ENCODE data around the gene DPP7. TPM values are rescaled to one million over a fixed set of nuclear protein-coding genes. Genes with fewer than 3 reads are reported as not detected.

Gene DPP7
- total and polyA plus RNA-seq, 2 experiments from 2014 or later = 19.7 to 26.8 TPM

DNA sequence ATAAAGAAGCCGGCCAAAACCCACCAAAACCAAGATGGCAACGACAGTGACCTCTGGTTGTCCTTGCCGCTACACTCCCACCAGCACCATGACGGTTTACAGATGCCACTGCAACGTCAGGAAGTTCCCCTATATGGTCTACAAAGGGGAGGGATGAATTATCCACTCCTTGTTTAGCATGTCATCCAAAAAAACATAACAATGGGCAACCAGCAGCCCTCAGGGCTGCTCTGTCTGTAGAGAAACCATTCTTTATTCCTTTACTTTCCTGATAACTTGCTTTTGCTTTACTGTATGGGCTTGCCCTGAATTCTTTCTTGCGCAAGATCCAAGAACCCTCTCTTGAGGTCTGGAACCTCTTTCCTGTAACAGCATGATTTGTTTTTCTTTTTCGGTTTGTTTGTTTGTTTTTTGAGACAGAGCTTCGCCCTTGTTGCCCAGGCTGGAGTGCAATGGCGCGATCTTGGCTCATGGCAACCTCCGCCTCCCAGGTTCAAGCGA lies 39.2 kb downstream of the DPP7 start:
- Histone ChIP-seq H3K4me1 (ENCODE audit: insufficient read depth) (peaks cover 29% of the 10 kb centered on the region), H3K27me3 (ENCODE audit: insufficient read depth) (peaks cover 40% of the 10 kb centered on the region), H3K9me2 (ENCODE audit: insufficient read depth) (no peaks in the 10 kb centered on the region), H3K4me2 (no peak overlapping the region), H3K27ac (ENCODE audit: low read depth) (no peak overlapping the region), H2AFZ (no peak overlapping the region), H4K20me1 (replicated peaks; ENCODE audit: insufficient read depth) (0 out of 2 replicates have a peak, but pooled peaks cover 6% of the 10 kb centered on the region), H3K36me3 (ENCODE audit: insufficient read depth) (no peaks in the 10 kb centered on the region), H3K4me3 (no peak overlapping the region), H3F3A (replicated peaks; ENCODE audit: low read depth) (peaks cover 33% of the 10 kb centered on the region), H3K79me2 (replicated peaks; ENCODE audit: insufficient read depth) (no peaks in the 10 kb centered on the region)
- peaks cover 50% of the 10 kb centered on the region for H3K27me3 Mint-ChIP-seq (ENCODE audit: insufficient read depth, low read depth, poor library complexity)
- H3K4me1 Mint-ChIP-seq = peaks cover 22% of the 10 kb centered on the region
- peak; percentile 62 for DNase-seq (ENCODE audit: low spot score)
- no peak overlapping the region for H3K4me3 Mint-ChIP-seq
- peak overlapping the region; percentile 38; the same call in 1 of the 2 replicates for H3K27ac Mint-ChIP-seq
- H3K36me3 Mint-ChIP-seq (ENCODE audit: low read depth) = no peaks in the 10 kb centered on the region; the same call in 2 of the 3 replicates
- no peak for ATAC-seq
- H3K9me3 Mint-ChIP-seq = no peaks in the 10 kb centered on the region; the same call in 2 of the 3 replicates
- TF ChIP-seq CTCF (conservative IDR thresholded peaks at IDR 0.05; ENCODE audit: low read depth in 2 of 2) = no peak
- TF ChIP-seq, protein P1, sequence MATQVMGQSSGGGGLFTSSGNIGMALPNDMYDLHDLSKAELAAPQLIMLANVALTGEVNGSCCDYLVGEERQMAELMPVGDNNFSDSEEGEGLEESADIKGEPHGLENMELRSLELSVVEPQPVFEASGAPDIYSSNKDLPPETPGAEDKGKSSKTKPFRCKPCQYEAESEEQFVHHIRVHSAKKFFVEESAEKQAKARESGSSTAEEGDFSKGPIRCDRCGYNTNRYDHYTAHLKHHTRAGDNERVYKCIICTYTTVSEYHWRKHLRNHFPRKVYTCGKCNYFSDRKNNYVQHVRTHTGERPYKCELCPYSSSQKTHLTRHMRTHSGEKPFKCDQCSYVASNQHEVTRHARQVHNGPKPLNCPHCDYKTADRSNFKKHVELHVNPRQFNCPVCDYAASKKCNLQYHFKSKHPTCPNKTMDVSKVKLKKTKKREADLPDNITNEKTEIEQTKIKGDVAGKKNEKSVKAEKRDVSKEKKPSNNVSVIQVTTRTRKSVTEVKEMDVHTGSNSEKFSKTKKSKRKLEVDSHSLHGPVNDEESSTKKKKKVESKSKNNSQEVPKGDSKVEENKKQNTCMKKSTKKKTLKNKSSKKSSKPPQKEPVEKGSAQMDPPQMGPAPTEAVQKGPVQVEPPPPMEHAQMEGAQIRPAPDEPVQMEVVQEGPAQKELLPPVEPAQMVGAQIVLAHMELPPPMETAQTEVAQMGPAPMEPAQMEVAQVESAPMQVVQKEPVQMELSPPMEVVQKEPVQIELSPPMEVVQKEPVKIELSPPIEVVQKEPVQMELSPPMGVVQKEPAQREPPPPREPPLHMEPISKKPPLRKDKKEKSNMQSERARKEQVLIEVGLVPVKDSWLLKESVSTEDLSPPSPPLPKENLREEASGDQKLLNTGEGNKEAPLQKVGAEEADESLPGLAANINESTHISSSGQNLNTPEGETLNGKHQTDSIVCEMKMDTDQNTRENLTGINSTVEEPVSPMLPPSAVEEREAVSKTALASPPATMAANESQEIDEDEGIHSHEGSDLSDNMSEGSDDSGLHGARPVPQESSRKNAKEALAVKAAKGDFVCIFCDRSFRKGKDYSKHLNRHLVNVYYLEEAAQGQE (IDR thresholded peaks at IDR 0.05; ENCODE audit: unreplicated experiment) = no peak
- no peak for TF ChIP-seq EZH2phosphoT487 (IDR thresholded peaks at IDR 0.05; ENCODE audit: unreplicated experiment)
- TF ChIP-seq, protein P2, sequence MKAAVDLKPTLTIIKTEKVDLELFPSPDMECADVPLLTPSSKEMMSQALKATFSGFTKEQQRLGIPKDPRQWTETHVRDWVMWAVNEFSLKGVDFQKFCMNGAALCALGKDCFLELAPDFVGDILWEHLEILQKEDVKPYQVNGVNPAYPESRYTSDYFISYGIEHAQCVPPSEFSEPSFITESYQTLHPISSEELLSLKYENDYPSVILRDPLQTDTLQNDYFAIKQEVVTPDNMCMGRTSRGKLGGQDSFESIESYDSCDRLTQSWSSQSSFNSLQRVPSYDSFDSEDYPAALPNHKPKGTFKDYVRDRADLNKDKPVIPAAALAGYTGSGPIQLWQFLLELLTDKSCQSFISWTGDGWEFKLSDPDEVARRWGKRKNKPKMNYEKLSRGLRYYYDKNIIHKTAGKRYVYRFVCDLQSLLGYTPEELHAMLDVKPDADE (IDR thresholded peaks at IDR 0.05) = no peak
- TF ChIP-seq STAT1 (IDR thresholded peaks at IDR 0.05; ENCODE audit: unreplicated experiment) = no peak
- TF ChIP-seq ZNF331 (CRISPR knock-in tag; IDR thresholded peaks at IDR 0.05; ENCODE audit: low read depth) = no peak
- no peak for TF ChIP-seq NANOG (IDR thresholded peaks at IDR 0.05; ENCODE audit: borderline replicate concordance)
- TF ChIP-seq, protein P3, sequence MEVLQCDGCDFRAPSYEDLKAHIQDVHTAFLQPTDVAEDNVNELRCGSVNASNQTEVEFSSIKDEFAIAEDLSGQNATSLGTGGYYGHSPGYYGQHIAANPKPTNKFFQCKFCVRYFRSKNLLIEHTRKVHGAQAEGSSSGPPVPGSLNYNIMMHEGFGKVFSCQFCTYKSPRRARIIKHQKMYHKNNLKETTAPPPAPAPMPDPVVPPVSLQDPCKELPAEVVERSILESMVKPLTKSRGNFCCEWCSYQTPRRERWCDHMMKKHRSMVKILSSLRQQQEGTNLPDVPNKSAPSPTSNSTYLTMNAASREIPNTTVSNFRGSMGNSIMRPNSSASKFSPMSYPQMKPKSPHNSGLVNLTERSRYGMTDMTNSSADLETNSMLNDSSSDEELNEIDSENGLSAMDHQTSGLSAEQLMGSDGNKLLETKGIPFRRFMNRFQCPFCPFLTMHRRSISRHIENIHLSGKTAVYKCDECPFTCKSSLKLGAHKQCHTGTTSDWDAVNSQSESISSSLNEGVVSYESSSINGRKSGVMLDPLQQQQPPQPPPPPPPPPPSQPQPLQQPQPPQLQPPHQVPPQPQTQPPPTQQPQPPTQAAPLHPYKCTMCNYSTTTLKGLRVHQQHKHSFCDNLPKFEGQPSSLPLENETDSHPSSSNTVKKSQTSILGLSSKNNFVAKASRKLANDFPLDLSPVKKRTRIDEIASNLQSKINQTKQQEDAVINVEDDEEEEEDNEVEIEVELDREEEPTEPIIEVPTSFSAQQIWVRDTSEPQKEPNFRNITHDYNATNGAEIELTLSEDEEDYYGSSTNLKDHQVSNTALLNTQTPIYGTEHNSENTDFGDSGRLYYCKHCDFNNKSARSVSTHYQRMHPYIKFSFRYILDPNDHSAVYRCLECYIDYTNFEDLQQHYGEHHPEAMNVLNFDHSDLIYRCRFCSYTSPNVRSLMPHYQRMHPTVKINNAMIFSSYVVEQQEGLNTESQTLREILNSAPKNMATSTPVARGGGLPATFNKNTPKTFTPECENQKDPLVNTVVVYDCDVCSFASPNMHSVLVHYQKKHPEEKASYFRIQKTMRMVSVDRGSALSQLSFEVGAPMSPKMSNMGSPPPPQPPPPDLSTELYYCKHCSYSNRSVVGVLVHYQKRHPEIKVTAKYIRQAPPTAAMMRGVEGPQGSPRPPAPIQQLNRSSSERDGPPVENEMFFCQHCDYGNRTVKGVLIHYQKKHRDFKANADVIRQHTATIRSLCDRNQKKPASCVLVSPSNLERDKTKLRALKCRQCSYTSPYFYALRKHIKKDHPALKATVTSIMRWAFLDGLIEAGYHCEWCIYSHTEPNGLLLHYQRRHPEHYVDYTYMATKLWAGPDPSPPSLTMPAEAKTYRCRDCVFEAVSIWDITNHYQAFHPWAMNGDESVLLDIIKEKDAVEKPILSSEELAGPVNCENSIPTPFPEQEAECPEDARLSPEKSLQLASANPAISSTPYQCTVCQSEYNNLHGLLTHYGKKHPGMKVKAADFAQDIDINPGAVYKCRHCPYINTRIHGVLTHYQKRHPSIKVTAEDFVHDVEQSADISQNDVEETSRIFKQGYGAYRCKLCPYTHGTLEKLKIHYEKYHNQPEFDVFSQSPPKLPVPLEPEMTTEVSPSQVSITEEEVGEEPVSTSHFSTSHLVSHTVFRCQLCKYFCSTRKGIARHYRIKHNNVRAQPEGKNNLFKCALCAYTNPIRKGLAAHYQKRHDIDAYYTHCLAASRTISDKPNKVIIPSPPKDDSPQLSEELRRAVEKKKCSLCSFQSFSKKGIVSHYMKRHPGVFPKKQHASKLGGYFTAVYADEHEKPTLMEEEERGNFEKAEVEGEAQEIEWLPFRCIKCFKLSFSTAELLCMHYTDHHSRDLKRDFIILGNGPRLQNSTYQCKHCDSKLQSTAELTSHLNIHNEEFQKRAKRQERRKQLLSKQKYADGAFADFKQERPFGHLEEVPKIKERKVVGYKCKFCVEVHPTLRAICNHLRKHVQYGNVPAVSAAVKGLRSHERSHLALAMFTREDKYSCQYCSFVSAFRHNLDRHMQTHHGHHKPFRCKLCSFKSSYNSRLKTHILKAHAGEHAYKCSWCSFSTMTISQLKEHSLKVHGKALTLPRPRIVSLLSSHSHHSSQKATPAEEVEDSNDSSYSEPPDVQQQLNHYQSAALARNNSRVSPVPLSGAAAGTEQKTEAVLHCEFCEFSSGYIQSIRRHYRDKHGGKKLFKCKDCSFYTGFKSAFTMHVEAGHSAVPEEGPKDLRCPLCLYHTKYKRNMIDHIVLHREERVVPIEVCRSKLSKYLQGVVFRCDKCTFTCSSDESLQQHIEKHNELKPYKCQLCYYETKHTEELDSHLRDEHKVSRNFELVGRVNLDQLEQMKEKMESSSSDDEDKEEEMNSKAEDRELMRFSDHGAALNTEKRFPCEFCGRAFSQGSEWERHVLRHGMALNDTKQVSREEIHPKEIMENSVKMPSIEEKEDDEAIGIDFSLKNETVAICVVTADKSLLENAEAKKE (CRISPR knock-in tag; IDR thresholded peaks at IDR 0.05) = no peak
- TF ChIP-seq JUNB (IDR thresholded peaks at IDR 0.05; ENCODE audit: unreplicated experiment) = no peak
- no peak for TF ChIP-seq POLR2AphosphoS5 (IDR thresholded peaks at IDR 0.05; ENCODE audit: low read depth)
- TF ChIP-seq CREB1 (CRISPR knock-in tag; IDR thresholded peaks at IDR 0.05; ENCODE audit: low read depth) = no peak
- no peak for TF ChIP-seq EZH2 (IDR thresholded peaks at IDR 0.05; ENCODE audit: low read depth, unreplicated experiment)
- TF ChIP-seq ZNF114 (CRISPR knock-in tag; IDR thresholded peaks at IDR 0.05) = no peak
